ENCODE results near the gene OR52W1. TPM values are rescaled to one million over a fixed set of nuclear protein-coding genes. Genes with fewer than 3 reads are reported as not detected.

OR52W1 gene
- total RNA-seq, 2 donors from 2014 or later: not detected

- Mint-ChIP-seq H3K27me3 (ENCODE audit: insufficient read depth) (no peaks in the 10 kb centered on the region), H3K9me3 (no peaks in the 10 kb centered on the region), H3K4me3 (no peak overlapping the region), H3K4me1 (no peaks in the 10 kb centered on the region), H3K36me3 (ENCODE audit: low read depth) (peaks cover 10% of the 10 kb centered on the region), H3K27ac (no peak overlapping the region)
- TF ChIP-seq CTCF (conservative IDR thresholded peaks at IDR 0.05): no peak
- H3K4me3 ChIP-seq (ENCODE audit: low read length): no peak overlapping the region
- no peak overlapping the region for H3K27ac ChIP-seq (ENCODE audit: low read depth, low read length)
- 89 to 92% methylated on average over 1 of the region's 1 CpG for WGBS, 2 experiments (ENCODE audit: insufficient coverage in 1 of 2, insufficient read length in 1 of 2)
- H3K27me3 ChIP-seq (ENCODE audit: control insufficient read depth, insufficient read depth, low read length, poor library complexity, severe bottlenecking): no peaks in the 10 kb centered on the region
- H3K36me3 ChIP-seq (ENCODE audit: control insufficient read depth, insufficient read depth, low read length): peaks cover 42% of the 10 kb centered on the region
- H3K9me3 ChIP-seq (ENCODE audit: control insufficient read depth, low read length): no peaks in the 10 kb centered on the region
- DNase-seq: no peak
- H3K9ac ChIP-seq (ENCODE audit: extremely low read depth, low read length, poor library complexity, severe bottlenecking): no peak overlapping the region
- no peaks in the 10 kb centered on the region for H3K4me1 ChIP-seq (ENCODE audit: control insufficient read depth, insufficient read depth, low read length)
Measured at GRCh38 chr11:6202041-6202440, 3.0 kb downstream of the OR52W1 start.

- H3K27me3 Mint-ChIP-seq (ENCODE audit: insufficient read depth): no peaks in the 10 kb centered on the region
- Histone ChIP-seq H3K27ac (ENCODE audit: low read depth, low read length) (no peak overlapping the region), H3K9ac (ENCODE audit: extremely low read depth, low read length, poor library complexity, severe bottlenecking) (no peak overlapping the region), H3K36me3 (ENCODE audit: control insufficient read depth, insufficient read depth, low read length) (peaks cover 54% of the 10 kb centered on the region), H3K4me3 (ENCODE audit: low read length) (no peak overlapping the region), H3K27me3 (ENCODE audit: control insufficient read depth, insufficient read depth, low read length, poor library complexity, severe bottlenecking) (no peaks in the 10 kb centered on the region), H3K9me3 (ENCODE audit: control insufficient read depth, low read length) (no peaks in the 10 kb centered on the region), H3K4me1 (ENCODE audit: control insufficient read depth, insufficient read depth, low read length) (no peaks in the 10 kb centered on the region)
- WGBS, 2 experiments (ENCODE audit: insufficient coverage in 1 of 2, insufficient read length in 1 of 2): 88 to 95% methylated on average over 1 to 3 of the region's 3 CpGs
- no peak overlapping the region for H3K27ac Mint-ChIP-seq
- H3K4me1 Mint-ChIP-seq: no peaks in the 10 kb centered on the region
- DNase-seq: no peak
- H3K36me3 Mint-ChIP-seq (ENCODE audit: low read depth): peaks cover 14% of the 10 kb centered on the region
- H3K4me3 Mint-ChIP-seq: no peak overlapping the region
- no peaks in the 10 kb centered on the region for H3K9me3 Mint-ChIP-seq
- no peak for TF ChIP-seq CTCF (conservative IDR thresholded peaks at IDR 0.05)
Measured at GRCh38 chr11:6203327-6203726, 4.3 kb downstream of the OR52W1 start.

- H3K4me3 Mint-ChIP-seq: no peak overlapping the region
- H3K27me3 ChIP-seq (ENCODE audit: control insufficient read depth, insufficient read depth, low read length, poor library complexity, severe bottlenecking): no peaks in the 10 kb centered on the region
- H3K27ac Mint-ChIP-seq: no peak overlapping the region
- H3K9ac ChIP-seq (ENCODE audit: extremely low read depth, low read length, poor library complexity, severe bottlenecking): no peak overlapping the region
- no peak for TF ChIP-seq CTCF (conservative IDR thresholded peaks at IDR 0.05)
- no peak overlapping the region for H3K4me3 ChIP-seq (ENCODE audit: low read length)
- H3K36me3 Mint-ChIP-seq (ENCODE audit: low read depth): peaks cover 25% of the 10 kb centered on the region
- H3K9me3 ChIP-seq (ENCODE audit: control insufficient read depth, low read length): no peaks in the 10 kb centered on the region
- H3K27ac ChIP-seq (ENCODE audit: low read depth, low read length): no peak overlapping the region
- peaks cover 66% of the 10 kb centered on the region for H3K36me3 ChIP-seq (ENCODE audit: control insufficient read depth, insufficient read depth, low read length)
- 93 to 100% methylated on average over 1 of the region's 1 CpG for WGBS, 2 experiments (ENCODE audit: insufficient coverage in 1 of 2, insufficient read length in 1 of 2)
- H3K9me3 Mint-ChIP-seq: no peaks in the 10 kb centered on the region
- DNase-seq: no peak
- no peaks in the 10 kb centered on the region for H3K4me1 Mint-ChIP-seq
- H3K4me1 ChIP-seq (ENCODE audit: control insufficient read depth, insufficient read depth, low read length): no peaks in the 10 kb centered on the region
- H3K27me3 Mint-ChIP-seq (ENCODE audit: insufficient read depth): no peaks in the 10 kb centered on the region
Measured at GRCh38 chr11:6204706-6205105, 5.7 kb downstream of the OR52W1 start.

Measured in endodermal cell (in vitro differentiated cells).